HT-29 (cell line): Measurements from ENCODE around the gene CARS1. TPM values are rescaled to one million over a fixed set of nuclear protein-coding genes. Genes with fewer than 3 reads are reported as not detected.

Experiments
- DNase-seq: peaks from one replicate; pipeline ENCODE4 v3.0.0-alpha.2; 2015; ENCODE audit warnings: low spot score
- total RNA-seq: library from RNA; depleted of rRNA; stranded (reverse); fragments of >200 nt; shearing (Covaris generic); gene quantifications from 2 replicates; pipeline ENCODE4 v1.2.3, GENCODE V29; 2014

The CARS1 gene
- total RNA-seq, 1 experiment from 2014 or later = 55.8 TPM

GRCh38 chr11:3041699-3042441 is 15.4 kb downstream of the CARS1 start:
- DNase-seq = no peak

GRCh38 chr11:3040881-3041280 is 16.3 kb downstream of the CARS1 start:
- no peak for DNase-seq

- DNase-seq = no peak
Observed at GRCh38 chr11:3037945-3038271, 19.3 kb downstream of the CARS1 start.

GRCh38 chr11:3037040-3037944 is 19.9 kb downstream of the CARS1 start:
- peak; percentile 94 for DNase-seq

- DNase-seq = no peak
Observed at GRCh38 chr11:3036419-3036818, 20.8 kb downstream of the CARS1 start.

GRCh38 chr11:3035333-3035732 is 21.9 kb downstream of the CARS1 start:
- no peak for DNase-seq

GRCh38 chr11:3030289-3031070 is 26.7 kb downstream of the CARS1 start:
- no peak for DNase-seq

GRCh38 chr11:3028813-3029212 is 28.4 kb downstream of the CARS1 start:
- DNase-seq = no peak

- DNase-seq = no peak
Observed at GRCh38 chr11:3026803-3027202, 30.4 kb downstream of the CARS1 start.

GRCh38 chr11:3022982-3023381 is 34.2 kb downstream of the CARS1 start:
- DNase-seq = no peak

- no peak for DNase-seq
Observed at GRCh38 chr11:3022300-3022967, 34.8 kb downstream of the CARS1 start.

- peak; percentile 89 for DNase-seq
Observed at GRCh38 chr11:3021125-3021524, 36.1 kb downstream of the CARS1 start.

GRCh38 chr11:3020011-3020410 is 37.2 kb downstream of the CARS1 start:
- no peak for DNase-seq

GRCh38 chr11:3018596-3018995 is 38.6 kb downstream of the CARS1 start:
- no peak for DNase-seq

GRCh38 chr11:3016861-3017260 is 40.4 kb downstream of the CARS1 start:
- no peak for DNase-seq

- DNase-seq = no peak
Observed at GRCh38 chr11:3015796-3016195, 41.4 kb downstream of the CARS1 start.

GRCh38 chr11:3014943-3015342 is 42.3 kb downstream of the CARS1 start:
- no peak for DNase-seq

- DNase-seq = no peak
Observed at GRCh38 chr11:3014057-3014938, 42.9 kb downstream of the CARS1 start.

- DNase-seq = no peak
Observed at GRCh38 chr11:3011891-3012885, 45.0 kb downstream of the CARS1 start.
